H9 (cell line): Measurements from ENCODE around the gene PDE12. TPM values are rescaled to one million over a fixed set of nuclear protein-coding genes. Genes with fewer than 3 reads are reported as not detected.

Experiments
- DNase-seq: peaks from one replicate; pipeline ENCODE4 v3.0.0-alpha.2; 2017
- H2AFZ ChIP-seq: one replicate; pipeline ENCODE4 v1.6.1; 2013; ENCODE audit warnings: mild to moderate bottlenecking, low read length, control low read depth, moderate library complexity
- H2AK5ac ChIP-seq: 2 replicates; pipeline ENCODE4 v1.6.1; 2013; ENCODE audit warnings: low read length, control low read depth, mixed read lengths; ENCODE audit not compliant: insufficient read length
- H2BK120ac ChIP-seq: one replicate; pipeline ENCODE4 v1.6.1; 2013; ENCODE audit warnings: low read depth, mild to moderate bottlenecking, low read length, control low read depth, inconsistent platforms; ENCODE audit not compliant: poor library complexity, severe bottlenecking
- H2BK12ac ChIP-seq: 2 replicates; pipeline ENCODE4 v1.6.1; 2013; ENCODE audit warnings: low read length, control low read depth, mixed read lengths, low read depth; ENCODE audit not compliant: insufficient read length
- H2BK15ac ChIP-seq: 2 replicates; pipeline ENCODE4 v1.6.1; 2013; ENCODE audit warnings: low read depth, low read length, control low read depth
- H2BK20ac ChIP-seq: one replicate; pipeline ENCODE4 v1.6.1; 2013; ENCODE audit warnings: low read depth, mild to moderate bottlenecking, low read length, control low read depth, inconsistent platforms; ENCODE audit not compliant: poor library complexity, severe bottlenecking
- H2BK5ac ChIP-seq: 2 replicates; pipeline ENCODE4 v1.6.1; 2013; ENCODE audit warnings: low read length, control low read depth, mixed read lengths; ENCODE audit not compliant: insufficient read length
- H3K14ac ChIP-seq: 2 replicates; pipeline ENCODE4 v1.6.1; 2013; ENCODE audit warnings: low read length, control low read depth; ENCODE audit not compliant: insufficient read depth
- H3K18ac ChIP-seq: 2 replicates; pipeline ENCODE4 v1.6.1; 2013; ENCODE audit warnings: low read depth, mild to moderate bottlenecking, mixed read lengths, low read length, control low read depth; ENCODE audit not compliant: insufficient read length
- H3K23ac ChIP-seq: 2 replicates; pipeline ENCODE4 v1.6.1; 2013; ENCODE audit warnings: low read length, control low read depth, mixed read lengths, low read depth; ENCODE audit not compliant: insufficient read length
- H3K23me2 ChIP-seq: 2 replicates; pipeline ENCODE4 v1.6.1; 2013; ENCODE audit warnings: low read depth, mild to moderate bottlenecking, mixed read lengths, low read length, control low read depth; ENCODE audit not compliant: insufficient read length, poor library complexity, severe bottlenecking
- H3K27ac ChIP-seq: 2 replicates; pipeline ENCODE4 v1.5.1; 2013; ENCODE audit warnings: low read length, control low read depth, mixed read lengths, low read depth; ENCODE audit not compliant: insufficient read length
- H3K27me3 ChIP-seq: 2 replicates; pipeline ENCODE4 v1.6.1; 2013; ENCODE audit warnings: low read length, control low read depth, inconsistent platforms; ENCODE audit not compliant: insufficient read depth
- H3K4ac ChIP-seq: 2 replicates; pipeline ENCODE4 v1.6.1; 2013; ENCODE audit warnings: low read depth, mild to moderate bottlenecking, control low read depth, inconsistent platforms, low read length, moderate library complexity
- H3K4me1 ChIP-seq: 2 replicates; pipeline ENCODE4 v1.6.1; 2013; ENCODE audit warnings: low read length, control low read depth, inconsistent platforms; ENCODE audit not compliant: insufficient read depth
- H3K4me2 ChIP-seq: 2 replicates; pipeline ENCODE4 v1.6.1; 2013; ENCODE audit warnings: low read length, control low read depth, mixed read lengths; ENCODE audit not compliant: insufficient read length, insufficient read depth
- H3K56ac ChIP-seq: 2 replicates; pipeline ENCODE4 v1.6.1; 2013; ENCODE audit warnings: low read depth, mild to moderate bottlenecking, mixed read lengths, low read length, control low read depth; ENCODE audit not compliant: insufficient read length
- H3K79me1 ChIP-seq: 2 replicates; pipeline ENCODE4 v1.6.1; 2013; ENCODE audit warnings: low read depth, mild to moderate bottlenecking, moderate library complexity, low read length, control low read depth, inconsistent platforms; ENCODE audit not compliant: insufficient read depth, poor library complexity, severe bottlenecking
- H3K79me2 ChIP-seq: 2 replicates; pipeline ENCODE4 v1.6.1; 2013; ENCODE audit warnings: low read length, control low read depth, inconsistent platforms; ENCODE audit not compliant: insufficient read depth
- H3K9ac ChIP-seq: 2 replicates; pipeline ENCODE4 v1.6.1; 2013; ENCODE audit warnings: low read length, control low read depth, mixed read lengths; ENCODE audit not compliant: insufficient read length; ENCODE audit errors: extremely low read depth
- H3K9me3 ChIP-seq: one replicate; pipeline ENCODE4 v1.6.1; 2013; ENCODE audit warnings: low read depth, low read length, inconsistent platforms; ENCODE audit not compliant: control insufficient read depth
- H3T11ph ChIP-seq: one replicate; pipeline ENCODE4 v1.6.1; 2013; ENCODE audit warnings: mild to moderate bottlenecking, low read length, control low read depth, inconsistent platforms
- H4K20me1 ChIP-seq: one replicate; pipeline ENCODE4 v1.6.1; 2013; ENCODE audit not compliant: control insufficient read depth, insufficient read length, insufficient read depth
- H4K5ac ChIP-seq: 2 replicates; pipeline ENCODE4 v1.6.1; 2013; ENCODE audit warnings: low read depth, mild to moderate bottlenecking, mixed read lengths, low read length, control low read depth; ENCODE audit not compliant: insufficient read length
- H4K8ac ChIP-seq: replicated peaks from 2 replicates; pipeline ENCODE4 v1.6.1; 2013; ENCODE audit warnings: low read length, control low read depth, mixed read lengths, low read depth; ENCODE audit not compliant: insufficient read length
- H4K91ac ChIP-seq: 2 replicates; pipeline ENCODE4 v1.6.1; 2013; ENCODE audit warnings: low read depth, mild to moderate bottlenecking, moderate library complexity, mixed read lengths, low read length, control low read depth; ENCODE audit not compliant: insufficient read length
- H3K27ac Mint-ChIP-seq, 3 experiments: 2 replicates in 2 of 3; 3 replicates in 1 of 3; pipeline ENCODE4 v1.8.0; 2020 to 2021; ENCODE audit warnings: mixed read lengths in 3 of 3, mild to moderate bottlenecking in 1 of 3, moderate library complexity in 1 of 3
- H3K27me3 Mint-ChIP-seq: 2 replicates; pipeline ENCODE4 v1.8.0; 2021; ENCODE audit warnings: low read depth, mild to moderate bottlenecking, moderate library complexity, mixed read lengths
- H3K36me3 Mint-ChIP-seq, 3 experiments: 2 replicates in 2 of 3; 3 replicates in 1 of 3; pipeline ENCODE4 v1.8.0; 2020 to 2021; ENCODE audit warnings: low read depth in 3 of 3, mixed read lengths in 3 of 3; ENCODE audit not compliant: insufficient read depth in 1 of 3
- H3K4me1 Mint-ChIP-seq, 2 experiments: 2 replicates each; pipeline ENCODE4 v1.8.0; 2020; ENCODE audit warnings: mixed read lengths in 2 of 2
- H3K4me3 Mint-ChIP-seq, 2 experiments: 2 replicates in 1 of 2; 3 replicates in 1 of 2; pipeline ENCODE4 v1.8.0; 2020 to 2021; ENCODE audit warnings: mild to moderate bottlenecking in 2 of 2, mixed read lengths in 2 of 2, moderate library complexity in 1 of 2
- H3K9me3 Mint-ChIP-seq, 2 experiments: 2 replicates in 1 of 2; 3 replicates in 1 of 2; pipeline ENCODE4 v1.8.0; 2020; ENCODE audit warnings: mild to moderate bottlenecking in 2 of 2, mixed read lengths in 2 of 2, moderate library complexity in 1 of 2
- CTCF ChIP-seq: fragments of 200-600 bp; sonication (generic); conservative IDR thresholded peaks from 3 replicates; pipeline ENCODE4 v1.8.0; 2021; ENCODE audit warnings: antibody characterized with exemption, mild to moderate bottlenecking
- WGBS: extraction: QIAGEN DNeasy Blood & Tissue Kit; methylation state at CpG from one replicate; pipeline ENCODE4 v1.1.7; 2013; ENCODE audit warnings: missing lambda C conversion rate, low lambda C conversion rate, mixed read lengths; ENCODE audit not compliant: insufficient read length; ENCODE audit errors: extremely low coverage; 5-methylcytosine and 5-hydroxymethylcytosine counted together
- total RNA-seq: library from RNA; stranded (reverse); gene quantifications from 2 replicates; pipeline ENCODE4 v1.2.1, GENCODE V29; 2021

PDE12 gene
- total RNA-seq, 1 experiment from 2014 or later, result 18.9 TPM

GRCh38 chr3:57518276-57518915 lies 37.7 kb upstream of the PDE12 start:
- H3K27me3 Mint-ChIP-seq, result peaks cover 2% of the 10 kb centered on the region
- no peak for DNase-seq
- no peak overlapping the region for H3K56ac ChIP-seq
- H2AK5ac ChIP-seq, result no peak overlapping the region
- H3K4ac ChIP-seq, result no peak overlapping the region
- no peak overlapping the region for H3K18ac ChIP-seq
- H4K8ac ChIP-seq, result no peak overlapping the region
- no peaks in the 10 kb centered on the region for H4K20me1 ChIP-seq
- H4K91ac ChIP-seq, result no peak overlapping the region
- no CpG with 5 or more reads among the region's 3 CpGs for WGBS
- no peak overlapping the region for H2AFZ ChIP-seq
- no peak overlapping the region for H3K4me2 ChIP-seq
- no peak overlapping the region for H4K5ac ChIP-seq
- H3K23me2 ChIP-seq, result no peaks in the 10 kb centered on the region
- H3K4me3 Mint-ChIP-seq, result no peak overlapping the region
- no peaks in the 10 kb centered on the region for H3K4me1 Mint-ChIP-seq
- H3K36me3 Mint-ChIP-seq, result no peaks in the 10 kb centered on the region
- H2BK12ac ChIP-seq, result no peak overlapping the region
- H3K4me1 ChIP-seq, result no peaks in the 10 kb centered on the region
- no peaks in the 10 kb centered on the region for H3K79me1 ChIP-seq
- no peaks in the 10 kb centered on the region for H3K9me3 ChIP-seq
- no peak overlapping the region for H3T11ph ChIP-seq
- no peak overlapping the region for H2BK15ac ChIP-seq
- no peak overlapping the region for H2BK20ac ChIP-seq
- no peaks in the 10 kb centered on the region for H3K9me3 Mint-ChIP-seq
- H2BK5ac ChIP-seq, result no peak overlapping the region
- H3K14ac ChIP-seq, result no peak overlapping the region
- no peak overlapping the region for H2BK120ac ChIP-seq
- H3K27ac ChIP-seq, result no peak overlapping the region
- TF ChIP-seq CTCF, result no peak
- H3K79me2 ChIP-seq, result no peaks in the 10 kb centered on the region
- no peak overlapping the region for H3K23ac ChIP-seq
- no peak overlapping the region for H3K27ac Mint-ChIP-seq
- no peaks in the 10 kb centered on the region for H3K27me3 ChIP-seq
- H3K9ac ChIP-seq, result no peak overlapping the region
